Fibroblast of mammary gland (primary cell): ENCODE results near the gene MAP4K2.

ENCODE experiments used
- DNase-seq: peaks from one replicate; pipeline ENCODE4 v3.0.0-alpha.2; 2010; ENCODE audit warnings: low read depth
- H3K4me3 ChIP-seq: 2 replicates; pipeline ENCODE4 v1.5.1; 2011; ENCODE audit warnings: low read depth, mild to moderate bottlenecking, low read length, moderate library complexity; ENCODE audit not compliant: control insufficient read depth
- CTCF ChIP-seq: conservative IDR thresholded peaks from 2 replicates; pipeline ENCODE4 v1.5.1; 2011; ENCODE audit warnings: low read depth, low read length, inconsistent platforms; ENCODE audit not compliant: control insufficient read depth, insufficient read depth

The MAP4K2 gene

GRCh38 chr11:64777449-64778222, 25.4 kb downstream of the MAP4K2 start:
- peak; percentile 75 for DNase-seq
- no peak for TF ChIP-seq CTCF
- peak overlapping the region; percentile 93 for H3K4me3 ChIP-seq

GRCh38 chr11:64776875-64777274, 26.1 kb downstream of the MAP4K2 start:
- DNase-seq = no peak
- peak overlapping the region; percentile 93 for H3K4me3 ChIP-seq
- no peak for TF ChIP-seq CTCF

DNA sequence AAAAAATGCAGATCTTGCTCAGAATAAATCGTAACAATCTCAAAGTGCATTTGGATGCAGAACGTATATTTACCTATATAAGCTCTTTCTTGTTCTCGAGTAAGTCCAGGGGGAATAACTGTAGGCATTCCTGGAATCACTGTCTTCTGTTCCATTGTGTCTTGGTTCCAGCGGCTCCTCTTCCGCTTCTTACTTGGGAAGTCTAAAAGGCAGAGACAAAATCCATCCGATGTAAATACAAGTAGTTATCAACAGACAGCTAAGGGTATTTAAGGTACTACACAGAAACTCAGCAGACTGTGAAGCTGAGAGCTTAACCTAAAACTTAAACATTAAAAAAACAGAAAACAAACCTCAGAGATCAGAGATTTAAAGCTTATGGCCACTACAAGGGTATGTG, 26.6 kb downstream of the MAP4K2 start:
- TF ChIP-seq CTCF = no peak
- no peak for DNase-seq

GRCh38 chr11:64774144-64774543, 28.9 kb downstream of the MAP4K2 start:
- H3K4me3 ChIP-seq = no peak overlapping the region
- TF ChIP-seq CTCF = no peak
- DNase-seq = no peak

More for the DNA sequence above, 26.6 kb downstream of the MAP4K2 start:
- H3K4me3 ChIP-seq = peak overlapping the region; percentile 93

GRCh38 chr11:64772303-64773018, 30.6 kb downstream of the MAP4K2 start:
- DNase-seq = no peak
- H3K4me3 ChIP-seq = no peak overlapping the region
- TF ChIP-seq CTCF = no peak

- no peak for DNase-seq
- no peak for TF ChIP-seq CTCF
- H3K4me3 ChIP-seq = no peak overlapping the region
Observed at GRCh38 chr11:64771861-64772260, 31.2 kb downstream of the MAP4K2 start.
